Astrocyte of the spinal cord (primary cell): ENCODE measurements around the gene NTN5.
A peak's percentile ranks its signal among the peaks of the same experiment; 100 is the strongest.
"Not testable (repeated sequence)": the region's sequence is repeated elsewhere in the genome, so short reads cannot be mapped to it uniquely, and the experiment has no call there.

Experiments
- DNase-seq: peaks from one replicate; pipeline ENCODE4 v3.0.0; 2011; ENCODE audit warnings: low read depth, low spot score
- H3K4me3 ChIP-seq: 2 replicates; pipeline ENCODE4 v1.5.1; 2011; ENCODE audit warnings: low read depth, mild to moderate bottlenecking, low read length, moderate library complexity
- in situ Hi-C: cut with HindIII; loops from 2 replicates; pipeline ENCODE4 v1.10.0; 2017; ENCODE audit warnings: low sequenced_read_pairs
- TF ChIP-seq, protein P1 (sequence below): IDR thresholded peaks from 2 replicates; pipeline ENCODE4 v1.5.1; 2012; ENCODE audit warnings: low read depth, mild to moderate bottlenecking, low read length, inconsistent platforms

The NTN5 gene

DNA sequence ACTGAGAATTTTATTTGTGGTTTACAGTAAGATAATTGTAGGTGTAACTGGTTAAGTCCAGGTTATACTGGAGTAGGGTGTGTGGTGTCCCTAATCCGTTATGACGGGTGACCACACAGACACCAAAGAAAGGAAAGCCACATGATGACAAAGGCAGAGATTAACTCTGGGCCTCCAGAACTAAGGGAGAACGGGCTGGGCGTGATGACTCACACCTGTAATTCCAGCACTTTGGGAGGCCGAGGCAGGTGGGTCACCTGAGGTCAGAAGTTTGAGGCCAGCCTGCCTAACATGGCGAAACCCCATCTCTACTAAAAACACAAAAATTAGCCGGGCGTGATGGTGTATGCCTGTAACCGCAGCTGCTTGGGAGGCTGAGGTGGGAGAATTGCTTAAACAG, 12.8 kb upstream of the NTN5 start:
- TF ChIP-seq, protein P1, sequence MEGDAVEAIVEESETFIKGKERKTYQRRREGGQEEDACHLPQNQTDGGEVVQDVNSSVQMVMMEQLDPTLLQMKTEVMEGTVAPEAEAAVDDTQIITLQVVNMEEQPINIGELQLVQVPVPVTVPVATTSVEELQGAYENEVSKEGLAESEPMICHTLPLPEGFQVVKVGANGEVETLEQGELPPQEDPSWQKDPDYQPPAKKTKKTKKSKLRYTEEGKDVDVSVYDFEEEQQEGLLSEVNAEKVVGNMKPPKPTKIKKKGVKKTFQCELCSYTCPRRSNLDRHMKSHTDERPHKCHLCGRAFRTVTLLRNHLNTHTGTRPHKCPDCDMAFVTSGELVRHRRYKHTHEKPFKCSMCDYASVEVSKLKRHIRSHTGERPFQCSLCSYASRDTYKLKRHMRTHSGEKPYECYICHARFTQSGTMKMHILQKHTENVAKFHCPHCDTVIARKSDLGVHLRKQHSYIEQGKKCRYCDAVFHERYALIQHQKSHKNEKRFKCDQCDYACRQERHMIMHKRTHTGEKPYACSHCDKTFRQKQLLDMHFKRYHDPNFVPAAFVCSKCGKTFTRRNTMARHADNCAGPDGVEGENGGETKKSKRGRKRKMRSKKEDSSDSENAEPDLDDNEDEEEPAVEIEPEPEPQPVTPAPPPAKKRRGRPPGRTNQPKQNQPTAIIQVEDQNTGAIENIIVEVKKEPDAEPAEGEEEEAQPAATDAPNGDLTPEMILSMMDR = no peak
- DNase-seq = no peak
- no peak overlapping the region for H3K4me3 ChIP-seq
- in situ Hi-C loops = no loop called here

DNA sequence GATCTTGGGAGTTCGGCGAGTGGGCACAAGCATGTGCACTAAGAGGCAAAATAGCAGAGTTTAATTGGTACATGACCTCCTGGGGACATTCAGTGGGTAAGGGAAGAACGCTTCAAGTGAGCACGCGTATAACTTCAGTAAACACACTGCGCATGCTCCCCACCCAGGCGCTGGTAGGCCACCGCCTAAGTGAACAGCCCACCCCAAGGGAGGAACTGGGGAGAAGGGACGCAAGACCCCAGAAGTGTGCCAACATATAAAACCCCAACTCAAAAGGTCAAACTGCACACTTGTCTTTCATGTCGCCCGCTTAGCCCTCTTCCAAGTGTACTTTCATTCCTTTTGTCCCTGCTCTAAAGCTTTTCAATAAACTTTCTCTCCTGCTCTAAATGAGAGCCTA, 10.5 kb upstream of the NTN5 start:
- DNase-seq = peak; percentile 62
- H3K4me3 ChIP-seq = peak overlapping the region; percentile 18
- TF ChIP-seq, protein P1 = no peak
- in situ Hi-C loops = no loop called here

DNA sequence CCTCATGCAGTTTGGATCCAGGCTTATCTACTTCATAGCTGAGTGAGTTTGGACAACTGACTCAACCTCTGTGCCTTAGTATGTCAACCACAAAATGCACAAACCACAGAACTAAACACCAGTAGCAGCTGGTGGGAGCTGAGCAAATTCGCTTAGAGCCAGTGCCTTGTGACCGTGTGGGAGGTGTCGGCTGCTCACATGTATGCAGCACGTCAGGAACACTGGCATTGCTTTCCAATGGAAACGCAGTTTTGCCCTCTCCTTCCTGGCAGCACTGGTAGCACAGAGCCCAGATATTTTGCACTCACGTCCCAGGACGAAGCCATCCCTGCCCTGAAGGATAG, 8.3 kb upstream of the NTN5 start:
- in situ Hi-C loops = no loop called here
- peak; percentile 56 for DNase-seq
- TF ChIP-seq, protein P1 = no peak
- H3K4me3 ChIP-seq = no peak overlapping the region

GRCh38 chr19:48680436-48681126, 7.8 kb upstream of the NTN5 start:
- DNase-seq = no peak
- H3K4me3 ChIP-seq = no peak overlapping the region
- in situ Hi-C loops = no loop called here
- TF ChIP-seq, protein P1 = no peak

DNA sequence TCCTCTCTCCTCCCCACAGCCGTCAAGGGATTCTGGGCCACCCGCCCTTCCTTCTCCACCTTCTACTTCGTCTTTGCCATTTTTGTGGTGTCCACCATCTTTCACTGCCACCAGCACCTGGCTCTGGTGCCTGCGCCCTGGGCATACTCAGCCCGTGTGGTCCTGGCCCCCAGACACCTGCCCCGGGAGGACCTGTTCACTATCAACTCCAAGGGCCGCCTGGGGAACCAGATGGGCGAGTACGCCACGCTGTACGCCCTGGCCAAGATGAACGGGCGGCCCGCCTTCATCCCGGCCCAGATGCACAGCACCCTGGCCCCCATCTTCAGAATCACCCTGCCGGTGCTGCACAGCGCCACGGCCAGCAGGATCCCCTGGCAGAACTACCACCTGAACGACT, 7.2 kb upstream of the NTN5 start:
- H3K4me3 ChIP-seq, DNase-seq, in situ Hi-C loops: not testable (repeated sequence)

DNA sequence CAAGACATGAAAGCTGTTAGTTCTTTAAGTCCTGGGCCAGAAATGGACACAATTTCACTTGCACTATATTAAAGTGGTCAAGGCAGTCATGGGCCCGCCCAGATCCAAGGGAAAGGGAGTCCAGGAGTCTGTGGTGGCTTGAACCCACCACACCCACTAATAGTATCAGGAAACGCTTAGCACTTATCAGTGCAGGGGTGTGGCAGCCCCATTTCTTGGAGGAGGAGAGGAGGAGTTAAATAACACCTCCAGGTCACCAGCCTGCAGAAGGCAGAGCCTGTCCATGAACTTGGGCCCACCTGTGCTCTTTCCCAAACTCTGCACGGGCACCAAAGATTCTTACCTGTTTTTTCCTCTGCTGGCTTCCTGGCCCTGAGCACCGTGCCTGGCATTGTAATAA, 5.4 kb upstream of the NTN5 start:
- in situ Hi-C loops = no loop called here
- H3K4me3 ChIP-seq = no peak overlapping the region
- TF ChIP-seq, protein P1 = no peak
- DNase-seq = no peak

DNA sequence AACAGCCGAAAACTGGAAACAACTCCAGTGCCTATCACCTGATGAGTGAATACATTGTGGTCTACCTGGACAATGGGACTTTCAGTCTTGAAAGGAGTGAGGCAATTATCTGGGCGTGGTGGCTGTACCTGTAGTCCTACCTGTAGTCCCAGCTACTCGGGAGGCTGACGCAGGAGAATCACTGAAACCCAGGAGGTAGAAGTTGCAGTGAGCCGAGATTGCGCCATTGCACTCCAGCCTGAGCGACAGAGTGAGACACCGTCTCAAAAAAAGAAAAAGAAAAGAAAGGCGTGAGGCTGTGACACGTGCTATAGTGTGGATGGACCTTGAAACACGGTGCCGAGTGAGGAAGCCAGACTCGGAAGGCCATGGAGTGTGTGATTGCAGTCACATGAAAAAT, 4.1 kb upstream of the NTN5 start:
- H3K4me3 ChIP-seq = no peak overlapping the region
- TF ChIP-seq, protein P1 = no peak
- DNase-seq = no peak
- in situ Hi-C loops = no loop called here
